ENCODE measurements around the gene SYCP2L.
"Not testable (repeated sequence)": the region's sequence is repeated elsewhere in the genome, so short reads cannot be mapped to it uniquely, and the experiment has no call there.

GRCh38 chr6:10919520-10919919 lies 32.7 kb downstream of the SYCP2L start:
- TF ChIP-seq USF2 (IDR thresholded peaks at IDR 0.05; ENCODE audit: low read depth, low read length); MXI1 (IDR thresholded peaks at IDR 0.05; ENCODE audit: borderline replicate concordance, low read depth, low read length); CTCF (conservative IDR thresholded peaks at IDR 0.05; ENCODE audit: low read depth, low read length); POLR2A (IDR thresholded peaks at IDR 0.05; ENCODE audit: low read depth, low read length); RFX5 (IDR thresholded peaks at IDR 0.05; ENCODE audit: low read depth, low read length); RCOR1 (IDR thresholded peaks at IDR 0.05; ENCODE audit: insufficient replicate concordance, low read length): not testable (repeated sequence)

All from IMR-90 (cell line).